SU-DHL-6 (cell line): ENCODE results near the gene GINS3.

Experiments used
- H2AFZ ChIP-seq: fragments of 200-600 bp; sonication (generic); 2 replicates; pipeline ENCODE4 v1.6.1; 2014; ENCODE audit warnings: low read depth, mild to moderate bottlenecking, moderate library complexity, mixed read lengths, antibody characterized with exemption, low read length; ENCODE audit not compliant: severe bottlenecking
- H3F3A ChIP-seq: fragments of 200-600 bp; shearing (Covaris generic); 2 replicates; pipeline ENCODE4 v1.6.0; 2016; ENCODE audit warnings: antibody characterized with exemption, mild to moderate bottlenecking; ENCODE audit not compliant: insufficient read depth
- H3K27ac ChIP-seq: fragments of 200-600 bp; sonication (generic); 2 replicates; pipeline ENCODE4 v1.5.1; 2016; ENCODE audit warnings: low read depth, mild to moderate bottlenecking, low read length, moderate library complexity, mixed read lengths
- H3K27me3 ChIP-seq: fragments of 200-600 bp; sonication (generic), shearing (Covaris generic); 2 replicates; pipeline ENCODE4 v1.6.0; 2014; ENCODE audit warnings: mild to moderate bottlenecking, low read length
- H3K36me3 ChIP-seq: fragments of 200-600 bp; sonication (generic); 2 replicates; pipeline ENCODE4 v1.6.1; 2014; ENCODE audit warnings: mild to moderate bottlenecking, low read length, mixed read lengths
- H3K4me2 ChIP-seq: fragments of 300-600, 200-600 bp; shearing (Covaris generic), sonication (generic); 2 replicates; pipeline ENCODE4 v1.6.0; 2014; ENCODE audit warnings: low read length, low read depth, mild to moderate bottlenecking; ENCODE audit not compliant: poor library complexity, severe bottlenecking
- H3K4me3 ChIP-seq: fragments of 200-600 bp; sonication (generic); 2 replicates; pipeline ENCODE4 v1.5.1; 2014; ENCODE audit warnings: antibody characterized with exemption, low read length, mild to moderate bottlenecking, mixed read lengths; ENCODE audit not compliant: insufficient read depth, poor library complexity, severe bottlenecking
- H3K79me2 ChIP-seq: fragments of 200-600 bp; sonication (generic); 2 replicates; pipeline ENCODE4 v1.6.1; 2014; ENCODE audit warnings: mild to moderate bottlenecking, low read length, moderate library complexity; ENCODE audit not compliant: insufficient read depth
- H3K9ac ChIP-seq: fragments of 200-600 bp; sonication (generic); 2 replicates; pipeline ENCODE4 v1.7.0; 2014; ENCODE audit warnings: mild to moderate bottlenecking, low read length
- H3K9me2 ChIP-seq: fragments of 200-600 bp; sonication (generic); replicated peaks from 2 replicates; pipeline ENCODE4 v1.6.1; 2014; ENCODE audit warnings: low read length; ENCODE audit not compliant: insufficient read depth
- H3K9me3 ChIP-seq: fragments of 200-600 bp; sonication (generic); 2 replicates; pipeline ENCODE4 v1.6.1; 2014; ENCODE audit warnings: low read length, mixed read lengths; ENCODE audit not compliant: insufficient read depth
- H4K20me1 ChIP-seq: fragments of 200-600 bp; sonication (generic); 2 replicates; pipeline ENCODE4 v1.6.1; 2014; ENCODE audit warnings: low read depth, mild to moderate bottlenecking, antibody characterized with exemption, low read length, moderate library complexity, mixed read lengths
- CTCF ChIP-seq: fragments of 200-600 bp; sonication (generic); IDR thresholded peaks from one replicate; pipeline ENCODE4 v1.5.1; 2017; ENCODE audit warnings: antibody characterized with exemption, mild to moderate bottlenecking, low read length, moderate library complexity; ENCODE audit not compliant: insufficient read depth, poor library complexity, severe bottlenecking
- EZH2phosphoT487 ChIP-seq: fragments of 200-600 bp; sonication (generic), shearing (Covaris generic); conservative IDR thresholded peaks from 2 replicates; pipeline ENCODE4 v1.6.1; 2018; ENCODE audit warnings: mild to moderate bottlenecking, antibody characterized with exemption, low read length, moderate library complexity, mixed read lengths

Gene GINS3

GRCh38 chr16:58440131-58440530 is 47.9 kb downstream of the GINS3 start:
- Histone ChIP-seq H3K9me3 (no peaks in the 10 kb centered on the region), H3K27me3 (no peaks in the 10 kb centered on the region), H3K4me3 (no peak overlapping the region), H3K9me2 (no peaks in the 10 kb centered on the region), H4K20me1 (no peaks in the 10 kb centered on the region), H2AFZ (no peak overlapping the region), H3F3A (no peaks in the 10 kb centered on the region), H3K79me2 (0 out of 2 replicates have a peak, but pooled peaks cover 4% of the 10 kb centered on the region), H3K36me3 (peaks cover 16% of the 10 kb centered on the region), H3K4me2 (no peak overlapping the region), H3K27ac (no peak overlapping the region), H3K9ac (no peak overlapping the region)
- TF ChIP-seq CTCF (no peak), EZH2phosphoT487 (no peak)

DNA sequence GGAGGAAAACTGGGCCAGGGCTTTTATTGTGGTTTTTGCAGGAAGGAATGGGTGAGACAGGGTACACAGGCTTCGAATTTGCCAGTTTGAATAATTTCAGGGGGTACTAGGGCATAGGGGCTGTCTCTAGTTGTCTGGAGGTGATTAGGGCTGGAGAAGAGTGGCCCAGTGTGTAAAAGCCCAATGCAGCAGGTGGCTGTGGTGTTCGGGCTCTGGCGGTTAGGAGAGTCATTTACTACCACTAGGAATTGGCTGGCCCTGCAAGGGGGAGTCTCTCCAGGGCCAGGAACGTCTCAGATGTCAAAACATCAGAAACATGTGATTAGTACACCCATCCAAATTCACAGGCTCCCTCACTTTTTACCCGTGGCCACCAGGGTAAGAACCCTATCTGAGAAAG is 50.3 kb downstream of the GINS3 start:
- Histone ChIP-seq H3K9ac (no peak overlapping the region), H3K4me3 (no peak overlapping the region), H3F3A (no peaks in the 10 kb centered on the region), H3K4me2 (no peak overlapping the region), H4K20me1 (no peaks in the 10 kb centered on the region), H3K27me3 (no peaks in the 10 kb centered on the region), H3K79me2 (0 out of 2 replicates have a peak, but pooled peaks cover 4% of the 10 kb centered on the region), H3K36me3 (peaks cover 12% of the 10 kb centered on the region), H3K9me2 (no peaks in the 10 kb centered on the region), H2AFZ (no peak overlapping the region), H3K9me3 (no peaks in the 10 kb centered on the region), H3K27ac (no peak overlapping the region)
- TF ChIP-seq EZH2phosphoT487, result no peak

GRCh38 chr16:58443783-58444182 is 51.5 kb downstream of the GINS3 start:
- no peak overlapping the region for H3K4me2 ChIP-seq
- no peaks in the 10 kb centered on the region for H4K20me1 ChIP-seq
- TF ChIP-seq CTCF (no peak), EZH2phosphoT487 (no peak)
- no peak overlapping the region for H3K4me3 ChIP-seq
- H3K36me3 ChIP-seq, result peaks cover 17% of the 10 kb centered on the region
- no peak overlapping the region for H3K27ac ChIP-seq
- H3K79me2 ChIP-seq, result 0 out of 2 replicates have a peak, but pooled peaks cover 4% of the 10 kb centered on the region
- H3K27me3 ChIP-seq, result no peaks in the 10 kb centered on the region
- no peaks in the 10 kb centered on the region for H3K9me3 ChIP-seq
- H3F3A ChIP-seq, result no peaks in the 10 kb centered on the region
- H3K9me2 ChIP-seq, result no peaks in the 10 kb centered on the region
- no peak overlapping the region for H3K9ac ChIP-seq
- no peak overlapping the region for H2AFZ ChIP-seq

DNA sequence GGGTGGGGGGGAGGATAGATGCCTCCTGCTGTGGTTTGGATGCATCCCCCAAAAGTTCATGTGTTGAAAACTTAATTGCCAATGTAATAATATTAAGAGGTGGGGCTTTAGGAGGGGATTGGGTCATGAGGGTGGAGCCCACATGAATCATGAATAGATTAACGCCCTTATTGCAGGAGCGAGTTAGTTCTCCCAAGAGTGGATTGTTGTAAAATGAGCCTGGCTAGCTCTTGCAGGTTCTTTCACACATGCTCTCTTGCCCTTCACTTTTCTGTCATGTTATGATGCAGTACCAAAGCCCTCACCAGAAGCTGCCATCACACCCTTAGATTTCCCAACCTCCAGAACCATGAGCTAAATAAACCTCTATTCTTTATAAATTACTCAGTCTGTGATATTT is 52.0 kb downstream of the GINS3 start:
- TF ChIP-seq EZH2phosphoT487 (no peak), CTCF (no peak)
- Histone ChIP-seq H3F3A (no peaks in the 10 kb centered on the region), H3K9me2 (no peaks in the 10 kb centered on the region), H3K4me2 (no peak overlapping the region), H3K9me3 (no peaks in the 10 kb centered on the region), H3K9ac (no peak overlapping the region), H3K36me3 (peaks cover 22% of the 10 kb centered on the region), H3K4me3 (no peak overlapping the region), H3K27ac (no peak overlapping the region), H4K20me1 (no peaks in the 10 kb centered on the region), H3K79me2 (0 out of 2 replicates have a peak, but pooled peaks cover 4% of the 10 kb centered on the region), H2AFZ (no peak overlapping the region), H3K27me3 (no peaks in the 10 kb centered on the region)
